ENCODE results near the gene TPRG1.

DNA sequence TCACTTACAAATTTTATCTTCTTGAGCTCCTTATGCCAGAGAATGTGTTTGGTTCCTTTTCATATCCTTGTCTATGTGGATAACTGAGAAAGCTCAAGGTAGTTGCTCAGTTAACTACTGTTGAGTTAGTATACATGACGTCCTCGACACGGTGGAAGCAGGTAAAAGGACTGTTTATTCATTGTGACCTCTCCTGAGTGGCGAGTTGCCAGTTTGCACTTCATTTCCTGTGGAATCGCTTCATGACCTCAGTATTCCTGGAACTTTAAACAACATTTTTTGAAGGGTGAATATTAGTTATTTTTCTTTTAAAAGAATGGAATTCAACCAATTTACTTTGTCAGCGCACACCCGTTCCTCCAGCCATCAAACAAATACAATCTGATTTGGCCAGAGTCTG is 1.2 kb upstream of the TPRG1 start:
- no peak for TF ChIP-seq CTCF (IDR thresholded peaks at IDR 0.05)
- no peak for TF ChIP-seq POLR2A (IDR thresholded peaks at IDR 0.05; ENCODE audit: low read depth)
- no peak for TF ChIP-seq POLR2AphosphoS5 (IDR thresholded peaks at IDR 0.05)
- TF ChIP-seq EP300 (IDR thresholded peaks at IDR 0.05): no peak
